CD4-positive, alpha-beta T cell treated with Interleukin-6 for 4 hours (primary cell): ENCODE measurements around the gene OPTN.
"Not testable (repeated sequence)": the region's sequence is repeated elsewhere in the genome, so short reads cannot be mapped to it uniquely, and the experiment has no call there.

ENCODE experiments used
- DNase-seq: peaks from one replicate; pipeline ENCODE4 v3.0.0-alpha.2; 2020; ENCODE audit warnings: mixed read lengths

Gene OPTN

GRCh38 chr10:13099666-13100348, at the start of gene OPTN:
Gene OPTN, plus strand, starts transcription at chr10:13100163. Its CDS starts 8,960 bp downstream, at chr10:13109123.
- peak; percentile 87 for DNase-seq

GRCh38 chr10:13051126-13051694, 48.8 kb upstream of the OPTN start:
- DNase-seq = no peak

- not testable (repeated sequence) for DNase-seq
Observed at GRCh38 chr10:13053208-13053607, 46.8 kb upstream of the OPTN start.

DNA sequence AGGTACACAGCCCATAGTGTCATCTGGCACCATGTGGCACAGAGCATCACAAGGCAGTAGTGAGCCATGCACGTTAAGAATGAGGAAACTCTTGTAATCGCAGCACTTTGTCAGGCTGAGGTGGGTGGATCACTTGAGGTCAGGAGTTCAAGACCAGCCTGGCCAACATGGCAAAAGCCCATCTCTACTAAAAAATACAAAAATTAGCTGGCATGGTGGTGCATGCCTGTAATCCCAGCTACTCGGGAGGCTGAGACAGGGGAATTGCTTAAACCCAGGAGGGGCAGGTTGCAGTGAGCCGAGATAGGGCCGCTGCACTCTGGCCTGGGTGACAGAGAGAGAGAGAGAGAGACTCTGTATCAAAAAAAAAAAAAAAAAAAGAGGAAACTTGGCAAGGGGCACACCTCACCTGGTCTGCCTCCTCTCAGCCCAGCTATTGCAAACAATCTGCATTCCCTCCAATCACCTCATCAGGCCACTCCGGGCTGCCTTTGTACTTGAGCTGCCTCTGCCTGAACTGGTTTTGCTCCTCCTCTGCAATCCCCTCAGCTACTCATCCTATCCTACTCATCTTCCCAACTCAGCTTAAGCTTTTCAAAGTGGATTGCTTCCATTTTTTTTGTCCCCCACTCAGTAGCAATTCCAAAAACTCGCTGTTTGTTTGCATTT, 46.0 kb upstream of the OPTN start:
- no peak for DNase-seq

DNA sequence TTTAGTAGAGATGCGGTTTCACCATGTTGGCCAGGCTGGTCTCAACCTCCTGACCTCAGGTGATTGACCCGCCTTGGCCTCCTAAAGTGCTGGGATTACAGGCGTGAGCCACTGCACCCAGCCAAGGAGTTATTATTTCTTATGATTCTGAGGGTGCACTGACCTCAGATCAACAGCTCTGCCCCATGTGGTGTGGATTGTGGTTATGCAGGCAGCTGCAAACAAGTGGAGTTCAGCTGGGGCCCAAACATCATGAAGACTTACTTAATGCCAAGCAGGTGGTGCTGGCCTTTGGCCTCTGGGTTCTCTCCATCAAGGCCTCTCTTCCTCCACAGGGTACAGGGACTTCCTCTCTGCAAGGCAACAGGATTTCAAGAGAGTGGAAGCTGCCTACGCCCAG, 45.1 kb upstream of the OPTN start:
- no peak for DNase-seq

DNA sequence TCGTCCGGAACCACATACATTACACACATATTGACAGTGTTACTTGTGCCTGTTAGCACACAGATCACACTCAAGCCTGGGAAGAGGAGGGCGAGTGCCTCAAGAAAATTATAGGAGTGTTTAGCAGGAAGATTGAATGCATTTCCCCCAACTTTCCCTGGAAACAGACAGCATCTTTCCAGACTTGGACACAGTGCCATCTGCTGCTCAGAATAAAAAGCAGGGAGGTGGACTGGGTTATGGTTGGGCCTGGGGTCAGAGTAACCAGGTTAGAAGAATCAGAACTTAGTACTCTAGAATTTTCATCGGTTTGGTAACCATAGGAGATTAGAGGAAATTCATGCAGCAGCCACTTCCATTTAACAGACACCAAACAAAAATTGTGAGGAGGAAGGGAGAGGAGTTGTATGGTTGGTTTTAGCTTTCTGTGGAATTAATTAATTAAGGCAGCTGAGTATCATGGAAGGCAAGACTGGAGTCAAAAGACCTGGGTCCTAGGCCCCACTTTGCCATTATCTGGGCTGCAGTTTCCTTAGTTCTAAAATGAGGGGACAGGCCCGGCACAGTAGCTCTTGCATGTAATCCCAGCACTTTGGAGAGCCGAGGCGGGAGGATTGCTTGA, 43.4 kb upstream of the OPTN start:
- DNase-seq = no peak

GRCh38 chr10:13062803-13063202, 37.2 kb upstream of the OPTN start:
- no peak for DNase-seq

DNA sequence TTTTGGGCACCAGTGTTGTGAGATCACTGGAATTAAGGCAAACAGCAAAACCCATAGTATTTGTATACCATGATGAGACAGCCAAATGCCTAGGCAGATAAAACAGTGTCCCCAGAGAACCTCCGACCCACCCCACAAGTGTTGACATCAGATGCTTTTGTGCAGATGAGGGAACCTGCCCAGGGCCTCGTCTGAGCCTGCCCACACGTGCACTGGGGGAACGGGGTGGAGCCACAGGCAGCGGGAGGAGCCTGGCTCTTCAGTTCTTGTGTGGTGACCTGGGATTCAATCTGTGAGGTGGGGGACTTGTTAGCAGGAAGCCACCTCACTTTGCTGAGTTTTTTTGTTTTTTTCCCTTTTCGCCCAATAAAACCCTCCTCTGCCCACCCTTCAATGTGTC, 33.4 kb upstream of the OPTN start:
- DNase-seq = no peak

- no peak for DNase-seq
Observed at GRCh38 chr10:13067431-13067830, 32.5 kb upstream of the OPTN start.

DNA sequence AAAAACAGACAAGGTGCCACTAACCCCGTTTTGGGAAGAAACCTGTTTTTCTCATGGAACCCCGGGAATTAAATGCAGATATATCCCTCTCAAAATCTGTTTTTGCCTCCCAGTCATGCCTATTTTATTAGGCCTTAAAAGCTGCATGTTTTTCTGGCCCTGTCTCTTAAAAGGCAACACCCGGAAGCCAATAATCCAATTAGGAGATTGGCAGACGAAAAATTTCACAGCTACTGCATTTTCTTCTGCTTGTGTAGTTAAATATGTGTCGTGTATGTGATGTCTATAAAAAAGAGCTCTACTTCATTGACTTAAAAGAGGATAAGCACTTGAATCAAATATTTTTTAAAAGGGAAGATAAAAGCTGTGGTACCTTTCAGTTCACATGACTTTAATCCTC, 31.9 kb upstream of the OPTN start:
- no peak for DNase-seq

DNA sequence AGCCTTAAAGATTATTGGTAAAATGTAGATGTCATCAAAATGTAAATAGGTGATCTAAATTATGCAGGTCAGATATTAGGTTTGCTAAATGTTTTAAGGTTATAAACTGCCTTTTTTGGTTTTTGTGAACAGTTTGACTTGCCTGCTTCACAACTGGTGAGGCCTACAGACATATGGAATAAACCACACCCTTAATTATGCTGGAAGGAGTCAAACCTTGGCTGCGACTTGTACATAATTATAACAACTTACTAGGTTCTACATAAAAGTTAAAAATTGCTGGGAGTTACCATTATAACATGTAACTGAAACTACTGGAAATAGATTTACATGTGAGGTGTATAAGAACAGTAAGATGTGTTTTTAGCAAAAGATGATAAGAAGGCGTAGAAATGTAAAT, 31.5 kb upstream of the OPTN start:
- DNase-seq = no peak

DNA sequence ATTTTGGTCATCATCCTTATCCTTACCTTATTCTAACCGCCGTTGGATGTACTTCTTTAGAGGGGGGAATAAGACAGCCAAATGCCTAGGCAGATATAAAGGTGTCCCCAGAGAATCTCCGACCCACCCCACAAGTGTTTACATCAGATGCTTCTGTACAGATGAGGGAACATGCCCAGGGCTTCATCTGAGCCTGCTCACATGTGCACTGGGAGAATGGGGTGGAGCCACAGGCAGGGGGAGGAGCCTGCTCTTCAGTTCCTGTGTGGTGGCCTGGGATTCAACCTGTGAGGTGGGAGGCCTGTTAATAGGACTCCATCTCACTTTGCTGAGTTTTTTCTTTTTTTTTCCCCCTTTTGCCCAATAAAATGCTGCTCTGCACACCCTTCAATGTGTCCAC, 27.6 kb upstream of the OPTN start:
- no peak for DNase-seq

DNA sequence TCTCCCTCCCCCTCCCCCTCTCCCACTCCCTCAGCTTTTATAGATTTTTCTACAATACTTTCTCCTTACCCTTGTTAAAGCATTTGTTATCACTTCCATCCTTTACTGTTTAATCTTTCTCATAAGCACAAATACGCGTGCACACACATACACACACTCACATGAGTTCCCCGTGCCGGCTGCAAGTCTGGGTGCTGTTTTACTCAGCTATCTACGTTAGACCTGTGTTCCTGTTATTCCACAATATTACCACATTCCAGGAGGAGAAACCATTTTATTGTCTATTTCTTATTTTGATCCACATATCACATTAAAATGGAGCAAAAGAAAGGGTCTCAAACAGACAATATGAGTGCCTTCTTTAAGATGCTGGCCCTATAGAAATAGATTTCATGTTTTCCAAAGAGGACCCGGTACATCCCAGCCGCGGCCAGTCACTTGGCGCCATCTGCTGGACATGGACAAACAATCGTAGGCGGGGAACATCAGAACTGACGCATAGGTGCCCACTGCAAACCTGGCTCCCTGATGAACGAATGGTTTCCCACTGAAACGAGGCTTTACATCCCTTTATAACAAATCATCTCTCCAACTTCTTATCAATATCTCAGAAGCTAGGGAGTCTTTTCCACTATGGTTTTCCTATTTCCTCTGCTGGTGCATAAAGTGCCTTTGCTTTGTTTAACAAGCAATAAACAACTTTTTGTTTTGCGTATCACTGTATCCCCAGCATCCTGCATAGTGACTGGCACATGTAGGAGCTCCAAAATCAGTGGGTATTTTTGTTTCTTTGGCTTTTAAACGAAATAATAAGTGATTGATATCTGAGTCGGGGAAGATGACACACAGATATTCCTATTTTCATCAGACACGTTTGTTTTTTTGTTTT, 25.2 kb upstream of the OPTN start:
- DNase-seq = peak; percentile 51

- no peak for DNase-seq
Observed at GRCh38 chr10:13078912-13079775, 20.8 kb upstream of the OPTN start.

GRCh38 chr10:13079776-13080050, 20.2 kb upstream of the OPTN start:
- DNase-seq = no peak

GRCh38 chr10:13080643-13081042, 19.3 kb upstream of the OPTN start:
- no peak for DNase-seq

- not testable (repeated sequence) for DNase-seq
Observed at GRCh38 chr10:13083700-13084099, 16.3 kb upstream of the OPTN start.

DNA sequence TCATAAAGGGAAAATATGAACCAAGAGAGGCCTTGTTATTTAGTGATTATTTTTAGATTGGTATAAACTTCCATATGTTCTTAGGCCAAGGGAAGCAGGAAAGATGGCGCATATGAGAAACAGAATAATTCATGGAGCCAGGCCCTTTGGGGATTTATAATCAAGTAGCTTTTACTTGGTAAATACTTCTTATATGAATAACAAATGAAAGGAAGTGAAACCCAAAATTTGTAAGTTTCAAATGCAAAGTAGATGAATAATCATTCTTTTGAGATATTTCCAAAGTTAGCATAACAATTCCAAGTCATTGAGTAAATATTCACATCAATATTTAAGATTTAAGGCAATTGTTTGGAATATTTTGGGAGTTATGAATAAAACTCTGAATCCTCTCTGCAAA, 13.9 kb upstream of the OPTN start:
- no peak for DNase-seq

GRCh38 chr10:13087601-13087985, 12.4 kb upstream of the OPTN start:
- DNase-seq = no peak

DNA sequence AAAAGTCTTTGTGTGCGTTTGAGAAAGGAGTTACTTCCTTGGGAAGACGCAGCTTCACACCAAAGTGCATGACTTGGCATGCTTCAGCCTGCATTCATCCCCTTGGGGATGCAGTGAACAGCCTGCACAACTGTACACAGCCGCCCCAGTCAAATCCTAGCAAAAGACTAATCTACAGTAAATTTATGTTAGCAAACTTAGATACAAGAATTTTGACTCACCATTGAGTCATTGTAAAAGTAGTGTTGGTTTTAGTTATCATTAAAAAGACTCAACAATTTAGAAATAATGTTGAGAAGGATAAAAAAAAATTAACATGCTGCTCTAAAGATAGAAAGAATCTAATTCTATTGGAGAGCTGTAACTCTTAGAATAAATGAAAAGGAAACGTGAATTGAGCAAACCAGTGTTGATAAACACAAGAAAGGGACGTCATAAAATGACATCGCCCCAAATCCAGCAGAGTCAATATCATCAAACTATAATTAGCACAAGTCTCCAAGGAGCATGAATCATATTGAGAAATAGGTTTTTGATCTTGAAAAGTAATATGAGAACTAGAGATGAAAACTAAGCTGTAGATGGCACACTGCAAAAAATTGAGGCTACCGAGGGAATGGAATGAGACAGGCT, 11.9 kb upstream of the OPTN start:
- DNase-seq = no peak

DNA sequence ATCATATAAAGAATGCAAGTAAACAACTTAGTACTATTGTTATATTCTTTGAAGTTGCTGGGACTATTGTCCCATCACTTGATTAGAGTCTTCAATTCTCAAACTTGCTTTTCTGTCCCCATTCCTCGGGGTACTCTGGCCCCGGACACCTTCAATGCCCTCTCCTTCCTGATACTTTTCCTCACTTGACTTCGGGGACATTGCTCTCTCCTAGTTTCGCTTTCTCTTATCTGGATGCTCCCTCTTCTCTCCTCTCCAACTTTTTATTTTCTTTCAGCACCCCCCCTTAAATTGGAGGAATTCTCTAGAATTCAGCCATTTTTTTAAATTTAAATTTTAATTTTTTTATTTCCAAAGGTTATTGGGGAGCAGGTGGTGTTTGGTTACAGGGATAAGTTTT, 10.6 kb upstream of the OPTN start:
- DNase-seq = no peak

DNA sequence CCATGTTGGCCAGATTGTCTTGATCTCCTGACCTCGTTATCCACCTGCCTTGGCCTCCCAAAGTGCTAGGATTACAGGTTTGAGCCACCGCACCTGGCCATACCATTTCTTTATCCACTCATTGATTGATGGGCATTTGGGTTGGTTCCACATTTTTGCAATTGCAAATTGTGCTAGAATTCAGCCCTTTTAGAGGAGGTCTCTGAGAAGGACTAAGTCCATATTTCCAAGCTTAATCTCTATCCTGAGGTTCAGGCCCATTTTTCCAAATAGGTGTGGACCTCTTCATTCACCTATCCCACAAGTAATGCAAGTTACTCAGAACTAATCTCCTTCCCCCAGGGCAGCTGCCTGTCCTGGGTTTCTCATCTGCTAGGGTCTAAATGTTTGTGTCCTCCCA, 9.7 kb upstream of the OPTN start:
- no peak for DNase-seq
